Stimulated activated CD4-positive, alpha-beta T cell treated with anti-CD3 and anti-CD28 coated beads, Interleukin-2, amount 100 ng/mL, for 48 hours (primary cell): Measurements from ENCODE around the gene PRICKLE1.

Experiments used
- DNase-seq, 2 donors: peaks; one replicate each; pipeline ENCODE4 v3.0.0-alpha.2; 2020

The PRICKLE1 gene

GRCh38 chr12:42486407-42486806 is 103.1 kb downstream of the PRICKLE1 start:
- no peak for DNase-seq

- DNase-seq: no peak
These were observed 103.7 kb downstream of the PRICKLE1 start for GRCh38 chr12:42485823-42486222.

GRCh38 chr12:42484996-42485395 is 104.5 kb downstream of the PRICKLE1 start:
- no peak for DNase-seq

GRCh38 chr12:42483521-42483790 is 106.1 kb downstream of the PRICKLE1 start:
- no peak for DNase-seq

- DNase-seq: peak; percentile 54 to 67
These were observed 106.6 kb downstream of the PRICKLE1 start for GRCh38 chr12:42482748-42483520.

- no peak for DNase-seq
These were observed 107.4 kb downstream of the PRICKLE1 start for GRCh38 chr12:42482041-42482747.

GRCh38 chr12:42481368-42481767 is 108.2 kb downstream of the PRICKLE1 start:
- DNase-seq: no peak

GRCh38 chr12:42477941-42478340 is 111.6 kb downstream of the PRICKLE1 start:
- DNase-seq: no peak

- no peak for DNase-seq
These were observed 114.4 kb downstream of the PRICKLE1 start for GRCh38 chr12:42475106-42475505.

- DNase-seq: no peak
These were observed 115.2 kb downstream of the PRICKLE1 start for GRCh38 chr12:42474391-42474790.

- DNase-seq: no peak
These were observed 116.0 kb downstream of the PRICKLE1 start for GRCh38 chr12:42473561-42473960.

- DNase-seq: no peak
These were observed 116.4 kb downstream of the PRICKLE1 start for GRCh38 chr12:42473130-42473529.

- DNase-seq: no peak
These were observed 117.2 kb downstream of the PRICKLE1 start for GRCh38 chr12:42472376-42472775.

GRCh38 chr12:42469355-42470175 is 120.0 kb downstream of the PRICKLE1 start:
- DNase-seq: no peak

GRCh38 chr12:42468921-42469320 is 120.6 kb downstream of the PRICKLE1 start:
- no peak for DNase-seq

GRCh38 chr12:42468341-42468821 is 121.2 kb downstream of the PRICKLE1 start:
- DNase-seq: no peak

GRCh38 chr12:42463671-42464070 is 125.9 kb downstream of the PRICKLE1 start:
- DNase-seq: no peak

- DNase-seq: no peak
These were observed 127.1 kb downstream of the PRICKLE1 start for GRCh38 chr12:42462486-42462885.

- no peak for DNase-seq
These were observed 130.2 kb downstream of the PRICKLE1 start for GRCh38 chr12:42459336-42459847.

GRCh38 chr12:42458575-42458974 is 131.0 kb downstream of the PRICKLE1 start:
- no peak for DNase-seq

GRCh38 chr12:42450248-42450647 is 139.3 kb downstream of the PRICKLE1 start:
- DNase-seq: no peak

GRCh38 chr12:42448841-42449240 is 140.7 kb downstream of the PRICKLE1 start:
- no peak for DNase-seq

GRCh38 chr12:42447371-42447786 is 142.2 kb downstream of the PRICKLE1 start:
- no peak for DNase-seq
